Gastroesophageal sphincter (tissue), 4 donors: ENCODE data around the gene OXLD1. TPM values are rescaled to one million over a fixed set of nuclear protein-coding genes. Genes with fewer than 3 reads are reported as not detected.

Experiments
- ATAC-seq: fragments of 150-250 bp; one replicate; pipeline ENCODE4 v1.9.1; 2016; ENCODE audit warnings: mild to moderate bottlenecking, moderate library complexity
- H3K27ac ChIP-seq, 4 donors: fragments of 200-600 bp; sonication (generic) in 3 of 4; 1 replicate in 3 of 4; 2 replicates in 1 of 4; pipeline ENCODE4 v1.5.1; 2016 to 2019
- H3K27me3 ChIP-seq: fragments of 200-600 bp; sonication (generic); one replicate; pipeline ENCODE4 v1.5.1; 2019
- H3K36me3 ChIP-seq, 2 donors: fragments of 200-600 bp; sonication (generic); one replicate each; pipeline ENCODE4 v1.5.1; 2019; ENCODE audit warnings: control low read depth in 1 of 2
- H3K4me1 ChIP-seq, 3 donors: fragments of 200-600 bp; sonication (generic); 1 replicate in 2 of 3; 2 replicates in 1 of 3; pipeline ENCODE4 v1.5.1; 2016 to 2019; ENCODE audit warnings: control low read depth in 2 of 3
- H3K4me3 ChIP-seq, 2 donors: fragments of 200-600 bp; sonication (generic); one replicate each; pipeline ENCODE4 v1.5.1; 2019; ENCODE audit warnings: mild to moderate bottlenecking in 1 of 2, moderate library complexity in 1 of 2
- H3K9me3 ChIP-seq, 3 donors: fragments of 200-600 bp; sonication (generic); one replicate each; pipeline ENCODE4 v1.5.1; 2017 to 2019; ENCODE audit warnings: control low read depth in 2 of 3
- CTCF ChIP-seq, 4 experiments: fragments of 200-600 bp in 2 of 4; fragments of 450-650 bp in 2 of 4; sonication (generic) in 1 of 4; IDR thresholded peaks; one replicate each; pipeline ENCODE4 v1.5.1; 2017 to 2019; ENCODE audit warnings: antibody characterized with exemption in 4 of 4, mild to moderate bottlenecking in 2 of 4, moderate library complexity in 2 of 4
- EP300 ChIP-seq: sonication (generic); formaldehyde crosslinking; IDR thresholded peaks from one replicate; pipeline ENCODE4 v1.6.1; 2017; ENCODE audit warnings: antibody characterized with exemption, mild to moderate bottlenecking
- POLR2A ChIP-seq, 2 donors: fragments of 450-650 bp; IDR thresholded peaks; one replicate each; pipeline ENCODE4 v1.6.1; 2017; ENCODE audit warnings: antibody characterized with exemption in 2 of 2, mild to moderate bottlenecking in 2 of 2, moderate library complexity in 1 of 2
- POLR2AphosphoS5 ChIP-seq: sonication (generic); formaldehyde crosslinking; IDR thresholded peaks from one replicate; pipeline ENCODE4 v1.6.1; 2017; ENCODE audit warnings: antibody characterized with exemption
- WGBS, 2 donors: methylation state at CpG; one replicate each; pipeline ENCODE4 v1.1.5; 2018; ENCODE audit warnings: low coverage in 1 of 2; 5-methylcytosine and 5-hydroxymethylcytosine counted together
- total RNA-seq, 4 donors: library from RNA; depleted of rRNA; stranded (reverse); fragments of >200 nt; gene quantifications; one replicate each; pipeline ENCODE4 v1.1.0, GENCODE V29; 2016

OXLD1 gene
- total RNA-seq, 4 donors from 2014 or later, result 19.4 to 31.8 (median 25.3) TPM

GRCh38 chr17:81697261-81698044 is 31.0 kb upstream of the OXLD1 start:
- no peaks in the 10 kb centered on the region for H3K27me3 ChIP-seq
- no peak for ATAC-seq
- H3K27ac ChIP-seq, result no peak overlapping the region
- WGBS, 2 donors, result 84 to 88% methylated on average over 6 of the region's 25 CpGs
- H3K4me3 ChIP-seq, result no peak overlapping the region
- no peak for TF ChIP-seq POLR2A (IDR thresholded peaks at IDR 0.05)
- TF ChIP-seq CTCF (IDR thresholded peaks at IDR 0.05), result no peak
- no peak for TF ChIP-seq POLR2AphosphoS5
- no peak for TF ChIP-seq EP300
- no peaks in the 10 kb centered on the region for H3K9me3 ChIP-seq
- peaks cover 0 to 97% of the 10 kb centered on the region in 2 donors for H3K36me3 ChIP-seq
- peaks cover 0 to 22% (median 16%) of the 10 kb centered on the region in 3 donors for H3K4me1 ChIP-seq

GRCh38 chr17:81696218-81696941 is 30.0 kb upstream of the OXLD1 start:
- Histone ChIP-seq H3K36me3 (peaks cover 0 to 98% of the 10 kb centered on the region in 2 donors), H3K27ac (no peak overlapping the region), H3K4me1 (peaks cover 0 to 11% (median 5%) of the 10 kb centered on the region in 3 donors), H3K4me3 (no peak overlapping the region), H3K9me3 (no peaks in the 10 kb centered on the region), H3K27me3 (no peaks in the 10 kb centered on the region)
- no peak for TF ChIP-seq POLR2A (IDR thresholded peaks at IDR 0.05)
- no peak for TF ChIP-seq POLR2AphosphoS5
- no peak for TF ChIP-seq CTCF (IDR thresholded peaks at IDR 0.05)
- TF ChIP-seq EP300, result no peak
- WGBS, 2 donors, result 93% methylated on average over 3 of the region's 40 CpGs; no CpG with 5 or more reads in 1 of the 2 donors
- no peak for ATAC-seq

- ATAC-seq, result no peak
- Histone ChIP-seq H3K4me3 (no peak overlapping the region), H3K36me3 (peaks cover 0 to 98% of the 10 kb centered on the region in 2 donors)
Observed at GRCh38 chr17:81695801-81696200, 29.4 kb upstream of the OXLD1 start.

GRCh38 chr17:81695211-81695610 is 28.8 kb upstream of the OXLD1 start:
- H3K4me1 ChIP-seq, result no peaks in the 10 kb centered on the region
- ATAC-seq, result no peak
- H3K27ac ChIP-seq, result no peak overlapping the region
- H3K27me3 ChIP-seq, result no peaks in the 10 kb centered on the region
- no peak overlapping the region for H3K4me3 ChIP-seq
- no peaks in the 10 kb centered on the region for H3K9me3 ChIP-seq
- no CpG with 5 or more reads among the region's 6 CpGs for WGBS, 2 donors
- TF ChIP-seq CTCF (IDR thresholded peaks at IDR 0.05), result no peak
- TF ChIP-seq POLR2AphosphoS5, result no peak
- no peak for TF ChIP-seq POLR2A (IDR thresholded peaks at IDR 0.05)
- TF ChIP-seq EP300, result no peak
- H3K36me3 ChIP-seq, result peaks cover 0 to 98% of the 10 kb centered on the region in 2 donors

More at GRCh38 chr17:81695801-81696200, 29.4 kb upstream of the OXLD1 start:
- TF ChIP-seq POLR2A (IDR thresholded peaks at IDR 0.05) (no peak), POLR2AphosphoS5 (no peak), CTCF (IDR thresholded peaks at IDR 0.05) (no peak), EP300 (no peak)
- WGBS, 2 donors, result no CpG with 5 or more reads among the region's 22 CpGs
- H3K4me1 ChIP-seq, result peaks cover 0 to 5% (median 0%) of the 10 kb centered on the region in 3 donors
- no peaks in the 10 kb centered on the region for H3K9me3 ChIP-seq
- H3K27ac ChIP-seq, result no peak overlapping the region
- no peaks in the 10 kb centered on the region for H3K27me3 ChIP-seq
